HL-60/S4 treated with phorbol 12-myristate 13-acetate at 8.2 ng/mL for 4 days and 3 days (cell line): ENCODE results near the gene SYDE1.

ENCODE experiments used
- in situ Hi-C: fragments of 300-500 bp; cut with MboI; formaldehyde crosslinking; loops from 2 replicates; pipeline ENCODE4 v1.15.0; 2022; ENCODE audit warnings: low sequenced_read_pairs

The SYDE1 gene

DNA sequence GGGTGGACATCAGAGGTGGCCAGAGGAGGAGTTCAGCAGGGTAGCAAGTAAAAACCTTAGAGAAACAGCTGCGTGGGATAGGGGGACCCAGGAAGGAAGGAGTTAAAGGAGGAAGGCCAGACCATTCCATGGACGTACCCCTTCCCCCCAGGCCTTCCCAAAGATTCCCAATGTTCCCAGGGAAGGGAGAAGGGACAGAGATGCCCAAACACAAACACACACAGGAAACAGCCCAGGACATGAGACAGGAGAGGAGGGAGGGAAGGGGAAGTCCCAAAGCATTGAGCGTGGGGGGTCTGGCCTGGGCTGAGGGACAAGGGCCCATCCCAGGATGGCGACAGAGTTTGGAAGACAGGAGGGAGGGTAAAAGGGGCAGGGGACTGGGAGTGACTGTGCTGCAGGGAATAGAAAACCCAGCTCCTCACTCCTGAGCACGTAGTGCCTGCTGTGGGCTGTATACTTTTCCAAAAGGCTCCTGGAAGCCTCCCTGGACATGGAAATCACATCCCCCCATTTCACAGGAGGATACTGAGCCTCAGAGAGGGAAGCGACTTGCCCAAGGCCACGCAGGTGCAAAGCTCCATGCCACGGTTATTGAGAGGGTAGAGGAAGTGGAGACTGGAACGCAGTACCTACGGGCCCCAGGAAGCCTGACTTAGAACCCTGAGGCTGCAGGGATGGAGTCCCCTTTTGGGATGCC is 1.1 kb downstream of the SYDE1 start:
- in situ Hi-C loops, result no loop called here

DNA sequence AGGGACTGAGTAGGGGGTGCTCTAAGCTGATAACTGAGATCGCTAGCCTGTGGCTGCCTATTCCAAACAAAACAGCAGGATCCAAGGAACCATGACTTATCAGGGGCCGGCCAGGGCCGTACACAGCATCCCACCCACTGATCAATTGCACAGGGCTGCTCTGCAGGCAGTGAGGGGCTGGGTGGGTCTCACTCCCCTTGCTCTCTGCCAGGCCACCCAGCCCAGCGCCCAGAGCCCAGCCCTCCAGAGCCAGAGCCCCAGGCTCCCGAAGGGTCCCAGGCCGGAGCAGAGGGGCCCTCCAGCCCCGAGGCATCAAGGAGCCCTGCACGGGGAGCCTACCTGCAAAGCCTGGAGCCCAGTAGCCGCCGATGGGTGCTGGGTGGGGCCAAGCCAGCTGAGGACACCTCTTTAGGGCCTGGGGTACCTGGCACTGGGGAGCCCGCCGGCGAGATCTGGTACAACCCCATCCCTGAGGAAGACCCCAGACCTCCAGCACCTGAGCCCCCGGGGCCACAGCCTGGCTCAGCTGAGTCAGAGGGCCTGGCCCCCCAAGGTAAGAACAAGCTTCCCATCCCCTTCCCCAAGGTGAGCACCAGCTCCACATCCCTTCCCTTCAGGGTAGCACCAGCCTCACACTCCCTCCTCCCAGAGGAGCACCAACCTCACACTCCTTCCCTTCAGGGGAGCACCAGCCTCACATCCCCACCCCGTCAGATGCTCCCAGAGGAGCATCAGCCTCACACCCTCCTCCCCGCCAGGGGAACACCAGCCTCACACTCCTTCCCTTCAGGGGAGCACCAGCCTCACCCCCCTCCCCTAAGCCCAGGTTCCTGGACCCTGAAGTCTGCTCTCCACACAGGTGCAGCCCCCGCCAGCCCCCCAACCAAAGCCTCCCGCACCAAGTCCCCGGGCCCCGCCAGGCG is 1.9 kb downstream of the SYDE1 start:
- in situ Hi-C loops, result no loop called here

DNA sequence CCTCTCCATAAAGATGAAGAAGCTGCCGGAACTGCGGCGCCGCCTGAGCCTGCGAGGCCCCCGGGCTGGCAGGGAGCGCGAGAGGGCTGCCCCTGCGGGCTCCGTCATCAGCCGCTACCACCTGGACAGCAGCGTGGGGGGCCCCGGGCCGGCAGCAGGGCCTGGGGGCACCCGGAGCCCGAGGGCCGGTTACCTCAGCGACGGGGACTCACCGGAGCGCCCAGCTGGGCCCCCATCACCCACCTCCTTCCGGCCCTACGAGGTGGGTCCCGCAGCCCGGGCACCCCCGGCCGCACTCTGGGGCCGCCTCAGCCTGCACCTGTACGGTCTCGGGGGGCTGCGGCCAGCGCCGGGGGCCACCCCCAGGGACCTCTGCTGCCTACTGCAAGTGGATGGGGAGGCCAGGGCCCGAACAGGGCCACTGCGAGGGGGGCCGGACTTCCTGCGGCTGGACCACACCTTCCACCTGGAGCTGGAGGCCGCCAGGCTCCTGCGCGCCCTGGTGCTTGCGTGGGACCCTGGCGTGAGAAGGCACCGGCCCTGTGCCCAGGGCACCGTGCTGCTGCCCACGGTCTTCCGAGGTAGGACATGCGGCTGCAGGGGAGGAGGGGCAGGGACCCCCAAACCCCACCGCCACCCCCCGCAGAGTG is 2.7 kb downstream of the SYDE1 start:
- in situ Hi-C loops, result no loop called here

DNA sequence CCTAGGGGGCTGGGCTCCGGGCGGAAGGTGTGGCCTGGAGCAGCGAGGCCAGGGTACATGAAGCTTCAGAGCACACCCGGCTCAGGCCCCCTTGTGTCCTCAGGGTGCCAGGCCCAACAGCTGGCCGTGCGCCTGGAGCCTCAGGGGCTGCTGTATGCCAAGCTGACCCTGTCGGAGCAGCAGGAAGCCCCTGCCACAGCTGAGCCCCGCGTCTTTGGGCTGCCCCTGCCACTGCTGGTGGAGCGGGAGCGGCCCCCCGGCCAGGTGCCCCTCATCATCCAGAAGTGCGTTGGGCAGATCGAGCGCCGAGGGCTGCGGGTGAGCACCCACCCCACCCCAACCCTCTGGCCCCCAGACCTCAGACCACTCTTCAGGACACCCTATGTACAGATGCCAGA is 3.2 kb downstream of the SYDE1 start:
- in situ Hi-C loops, result no loop called here

DNA sequence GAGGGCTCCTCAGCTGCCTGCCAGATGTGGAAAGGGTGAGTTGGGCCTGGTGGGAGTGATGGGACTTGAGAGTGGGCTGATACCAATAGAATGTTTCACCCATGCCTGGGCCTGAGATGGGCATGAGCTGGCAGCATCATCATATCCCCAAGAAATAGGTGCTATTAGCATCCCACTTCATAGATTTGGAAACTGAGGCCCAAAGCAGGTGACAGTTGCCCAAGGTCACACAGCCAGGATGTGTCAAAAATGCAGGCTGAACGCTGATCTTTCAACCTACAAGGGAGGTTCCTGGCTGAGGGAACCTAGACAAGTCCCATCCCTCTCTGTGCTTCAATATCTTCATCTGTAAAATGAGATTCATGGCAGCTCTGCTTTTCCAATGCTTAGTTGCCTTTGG is 4.6 kb downstream of the SYDE1 start:
- in situ Hi-C loops, result no loop called here

DNA sequence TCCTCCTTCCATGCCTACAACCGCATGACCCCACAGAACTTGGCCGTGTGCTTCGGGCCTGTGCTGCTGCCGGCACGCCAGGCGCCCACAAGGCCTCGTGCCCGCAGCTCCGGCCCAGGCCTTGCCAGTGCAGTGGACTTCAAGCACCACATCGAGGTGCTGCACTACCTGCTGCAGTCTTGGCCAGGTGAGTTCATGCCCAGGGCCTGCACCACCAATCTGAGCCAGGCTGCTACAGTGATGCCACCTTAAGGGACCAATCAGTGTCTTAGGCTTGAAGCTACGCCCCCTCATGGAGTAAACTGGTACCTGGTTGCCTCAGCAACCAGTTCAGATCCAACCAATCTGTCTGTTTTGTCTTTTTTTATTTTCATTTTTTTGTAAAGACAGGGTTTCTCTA is 5.2 kb downstream of the SYDE1 start:
- in situ Hi-C loops, result no loop called here

DNA sequence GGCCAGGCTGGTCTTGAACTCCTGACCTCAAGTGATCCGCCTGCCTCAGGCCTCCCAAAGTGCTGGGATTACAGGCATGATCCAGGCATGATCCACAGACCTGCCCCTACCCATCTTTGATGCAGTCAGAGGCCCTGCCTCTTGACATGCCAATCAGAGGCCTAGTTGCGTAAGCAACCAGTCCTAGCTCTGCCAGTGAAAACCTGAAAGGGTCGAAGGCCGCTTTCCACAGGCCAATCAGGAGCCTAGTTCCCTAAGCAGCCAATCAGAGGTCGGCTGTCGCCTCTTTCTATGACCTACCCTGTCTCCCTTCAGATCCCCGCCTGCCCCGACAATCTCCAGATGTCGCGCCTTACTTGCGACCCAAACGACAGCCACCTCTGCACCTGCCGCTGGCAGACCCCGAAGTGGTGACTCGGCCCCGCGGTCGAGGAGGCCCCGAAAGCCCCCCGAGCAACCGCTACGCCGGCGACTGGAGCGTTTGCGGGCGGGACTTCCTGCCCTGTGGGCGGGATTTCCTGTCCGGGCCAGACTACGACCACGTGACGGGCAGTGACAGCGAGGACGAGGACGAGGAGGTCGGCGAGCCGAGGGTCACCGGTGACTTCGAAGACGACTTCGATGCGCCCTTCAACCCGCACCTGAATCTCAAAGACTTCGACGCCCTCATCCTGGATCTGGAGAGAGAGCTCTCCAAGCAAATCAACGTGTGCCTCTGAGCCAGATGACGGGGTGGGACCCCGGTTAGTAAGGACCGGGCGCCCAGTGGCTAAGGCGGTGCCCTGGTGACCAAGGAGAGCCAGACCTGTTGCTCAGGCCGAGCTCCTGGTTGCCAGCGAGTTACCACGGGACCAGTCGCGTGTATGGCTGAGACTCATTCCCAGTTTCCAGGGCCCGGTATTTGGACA is 6.3 kb downstream of the SYDE1 start:
- in situ Hi-C loops, result no loop called here

DNA sequence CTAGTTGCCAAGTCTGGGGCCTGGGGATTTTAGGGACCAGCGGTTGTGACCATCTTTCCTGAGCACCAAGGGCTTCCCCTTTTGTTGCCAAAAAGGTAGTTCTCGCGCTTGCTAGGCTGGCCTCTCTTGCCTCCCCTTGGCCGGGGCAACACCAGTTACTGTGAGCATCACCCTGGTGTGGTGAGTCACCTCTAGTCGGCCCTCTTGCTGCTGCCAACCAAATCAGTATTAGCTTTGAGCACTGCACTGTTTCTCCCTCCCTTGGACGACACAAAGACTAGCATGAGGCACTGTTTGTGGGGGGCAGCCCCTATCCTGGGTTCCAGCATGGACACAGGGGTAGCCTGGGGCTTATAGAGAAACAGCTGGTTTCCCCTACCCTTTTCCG is 6.9 kb downstream of the SYDE1 start:
- in situ Hi-C loops, result no loop called here

DNA sequence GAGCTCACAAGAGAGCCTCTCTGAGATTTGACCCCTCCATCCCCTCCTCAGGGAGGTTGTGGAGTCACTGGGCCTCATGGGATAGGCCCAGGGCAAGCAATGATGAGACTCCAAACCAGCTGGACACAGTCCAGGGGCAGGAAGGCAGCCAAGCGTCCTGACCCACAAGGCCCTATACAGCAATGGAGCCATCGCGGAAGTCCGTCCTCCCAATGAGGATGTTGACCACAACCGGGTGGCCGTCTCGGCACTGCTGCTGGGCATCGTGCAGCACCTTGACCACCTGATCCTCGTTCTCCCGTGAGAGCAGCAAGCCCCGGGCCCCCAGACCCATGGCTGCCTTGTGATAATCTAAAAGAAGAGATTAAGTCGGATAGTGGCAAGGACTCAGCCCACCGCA is 7.9 kb downstream of the SYDE1 start:
- in situ Hi-C loops, result no loop called here

DNA sequence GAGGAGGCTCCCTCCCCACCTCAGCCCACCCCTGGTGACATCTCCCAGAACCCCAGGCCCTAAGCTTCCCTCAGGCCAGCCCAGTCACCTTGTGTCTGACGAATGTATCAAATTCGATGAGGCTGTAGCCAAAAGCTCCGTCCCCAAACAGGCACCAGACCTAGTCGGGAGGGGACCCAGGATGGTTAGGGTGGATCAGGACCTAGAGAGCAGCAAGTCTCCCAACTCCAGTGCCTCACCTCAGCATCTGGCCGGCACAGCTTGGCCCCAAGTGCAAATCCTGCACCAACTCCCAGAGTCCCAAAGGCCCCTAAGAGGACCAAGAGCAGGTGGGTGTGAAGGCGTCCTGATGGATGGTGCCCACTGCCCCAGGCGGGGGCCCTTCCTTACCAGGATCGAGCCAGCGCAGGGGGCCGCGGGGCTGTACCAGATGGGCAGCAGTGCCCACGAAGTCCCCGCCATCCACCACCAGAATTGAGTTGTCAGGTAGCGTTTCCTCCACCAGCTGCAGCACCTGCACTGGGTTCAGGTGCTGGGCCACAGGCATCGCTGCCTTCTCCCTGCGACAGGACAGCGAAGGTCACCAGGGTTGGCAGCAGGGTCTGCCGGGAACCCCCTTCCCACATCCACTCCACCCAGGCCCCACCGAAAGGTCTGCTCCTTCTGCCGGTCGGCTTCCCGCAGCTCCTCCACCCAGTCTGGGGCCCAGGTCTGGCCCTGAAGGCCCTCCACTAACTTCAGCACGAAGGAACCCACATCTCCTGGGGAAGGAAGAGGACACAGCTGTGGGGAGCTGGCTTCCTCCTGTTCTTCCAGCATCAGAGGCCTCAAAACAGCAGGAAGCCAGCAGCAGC is 8.8 kb downstream of the SYDE1 start:
- in situ Hi-C loops, result no loop called here

DNA sequence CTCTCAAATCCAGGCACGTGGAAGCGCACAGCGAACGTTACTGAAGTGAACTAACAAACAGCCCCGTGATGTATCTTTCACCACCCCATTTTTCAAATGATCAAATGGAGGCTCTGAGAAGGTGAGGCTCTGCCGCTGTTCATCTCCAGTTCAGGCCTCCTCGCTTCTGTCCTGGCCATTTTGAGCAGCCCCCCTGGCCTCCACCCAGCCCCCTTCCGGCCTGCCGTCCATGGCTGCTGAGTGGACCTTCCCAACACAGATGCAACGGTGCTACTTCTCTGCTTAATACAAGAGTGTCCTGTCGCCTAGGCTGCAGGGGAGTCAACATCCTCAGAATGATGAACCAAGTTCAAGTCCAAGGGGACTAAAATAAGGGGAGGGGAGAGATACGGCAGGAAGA is 9.7 kb downstream of the SYDE1 start:
- in situ Hi-C loops, result no loop called here

DNA sequence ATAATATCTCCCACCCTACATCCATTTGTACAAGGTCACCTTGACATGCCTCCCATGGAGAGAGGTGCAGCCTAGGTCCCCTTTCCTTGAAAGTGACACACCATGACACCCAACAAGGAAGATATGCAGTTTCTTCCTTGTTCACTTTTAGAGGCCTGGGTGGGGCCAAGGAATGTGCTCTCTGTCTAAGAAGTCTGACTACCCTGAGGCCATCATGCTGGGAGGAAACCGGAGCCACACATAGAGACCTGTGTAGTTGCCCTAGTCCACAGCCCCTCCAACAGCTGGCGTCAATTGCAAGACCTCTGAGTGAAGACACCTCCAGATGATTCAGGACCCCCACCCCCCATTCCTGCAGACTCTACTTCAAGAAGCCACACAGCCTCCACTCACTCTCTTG is 11.0 kb downstream of the SYDE1 start:
- in situ Hi-C loops, result no loop called here

DNA sequence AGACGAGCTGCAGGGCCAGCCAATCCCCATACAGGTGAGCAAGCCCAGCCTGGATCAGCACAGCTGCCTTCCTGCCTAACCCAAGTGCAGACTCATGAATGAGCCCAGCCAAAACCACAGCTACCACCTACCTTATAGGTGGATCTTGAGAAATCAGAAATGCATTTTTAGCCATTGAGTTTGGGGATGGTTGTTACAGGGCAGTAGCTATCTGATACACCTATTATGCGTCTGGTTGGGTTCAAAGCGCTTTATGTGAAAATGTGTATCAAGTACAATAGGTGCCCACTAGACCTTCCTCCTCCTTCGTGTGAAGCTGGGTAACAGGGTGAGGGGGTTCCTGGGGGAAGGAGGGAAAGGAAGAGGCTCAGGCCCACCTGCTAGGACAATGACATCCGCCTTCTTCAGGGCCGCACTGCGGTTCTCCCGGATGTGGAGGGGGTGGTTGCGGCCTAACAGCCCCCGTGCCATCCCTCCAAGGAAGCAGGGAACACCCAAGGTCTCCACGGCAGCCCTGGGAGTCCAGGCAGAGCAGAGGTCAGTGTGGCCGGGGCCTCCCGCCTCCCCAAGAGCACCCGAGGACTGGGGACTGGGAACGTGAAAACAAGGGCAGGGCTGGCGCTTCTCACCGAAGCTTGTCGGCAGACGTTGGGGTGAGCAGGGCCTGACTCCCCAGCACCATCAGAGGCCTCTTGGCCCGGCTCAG is 11.7 kb downstream of the SYDE1 start:
- in situ Hi-C loops, result no loop called here

DNA sequence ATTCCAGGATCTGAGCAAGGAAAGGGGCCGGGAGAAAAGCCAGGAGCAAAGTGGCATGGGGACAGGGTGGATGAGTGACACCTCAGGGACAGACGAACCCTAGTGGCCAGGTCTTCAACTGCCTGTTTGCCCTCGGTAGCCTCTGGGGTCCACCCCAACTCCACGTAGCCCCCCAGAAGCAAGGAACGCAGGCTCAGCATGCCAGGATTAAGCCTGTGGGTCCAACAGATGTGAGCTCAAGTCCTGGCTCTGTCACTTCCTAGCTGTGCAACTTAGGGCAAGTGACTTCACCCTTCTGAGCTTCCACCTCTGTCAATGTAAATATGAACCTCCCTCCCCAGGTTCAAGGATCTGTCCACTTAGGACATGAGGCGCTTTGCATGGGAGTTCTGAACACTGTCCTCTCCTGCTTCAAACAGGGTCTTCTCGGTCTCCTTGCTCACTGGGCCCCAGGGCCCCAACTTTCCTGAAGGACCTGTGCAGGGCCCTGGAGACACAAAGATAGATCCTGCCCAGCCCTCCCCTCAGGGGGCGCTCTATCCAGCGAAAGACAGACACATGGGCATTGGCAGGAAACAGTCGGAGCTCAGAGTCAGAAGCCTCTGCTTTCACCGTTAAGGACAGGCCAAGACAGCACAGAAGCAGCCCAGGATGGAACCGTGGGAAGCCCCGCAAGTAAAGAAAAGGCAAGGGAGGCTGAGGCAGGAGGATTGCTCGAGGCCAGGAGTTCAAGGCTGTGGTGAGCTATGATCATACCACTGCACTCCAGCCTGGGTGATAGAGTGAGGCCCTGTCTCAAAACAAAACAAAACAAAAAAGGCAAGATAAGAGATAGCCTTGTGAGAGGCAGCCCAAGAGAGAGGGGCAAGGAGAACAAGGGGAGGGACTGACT is 13.2 kb downstream of the SYDE1 start:
- in situ Hi-C loops, result no loop called here

DNA sequence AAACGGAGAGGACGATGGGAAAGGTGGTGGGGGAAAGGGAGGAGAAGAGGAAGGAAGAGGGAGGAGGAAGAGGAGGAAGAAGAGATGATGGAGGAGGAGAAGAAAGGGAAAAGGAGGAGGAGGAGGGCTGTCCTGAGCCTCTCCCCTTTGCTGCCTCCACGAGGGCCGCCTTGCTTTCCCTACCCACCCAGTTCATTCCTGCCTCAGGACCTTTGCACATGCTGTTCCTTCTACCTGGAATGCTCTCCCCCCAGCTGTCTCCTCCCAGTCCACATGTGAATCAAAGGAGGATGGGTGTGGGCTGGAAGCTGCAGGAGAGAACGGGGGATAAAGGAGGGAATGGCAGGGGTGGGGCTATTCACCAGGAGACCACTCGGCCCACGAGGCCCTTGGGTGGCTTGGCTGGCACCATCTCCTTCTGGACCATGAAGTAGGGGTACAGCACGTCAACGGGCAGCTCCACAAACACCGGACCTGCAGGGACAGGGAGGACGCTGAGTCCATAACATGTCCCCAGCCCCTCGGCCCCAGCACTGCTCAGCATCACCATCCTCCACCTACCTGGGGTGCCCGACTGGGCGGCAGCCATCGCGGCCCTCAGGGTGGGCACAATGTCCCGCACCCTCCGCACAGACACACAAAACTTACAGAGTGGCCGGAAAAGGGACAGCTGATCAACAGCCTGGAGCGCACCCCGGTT is 15.3 kb downstream of the SYDE1 start:
- in situ Hi-C loops, result no loop called here

DNA sequence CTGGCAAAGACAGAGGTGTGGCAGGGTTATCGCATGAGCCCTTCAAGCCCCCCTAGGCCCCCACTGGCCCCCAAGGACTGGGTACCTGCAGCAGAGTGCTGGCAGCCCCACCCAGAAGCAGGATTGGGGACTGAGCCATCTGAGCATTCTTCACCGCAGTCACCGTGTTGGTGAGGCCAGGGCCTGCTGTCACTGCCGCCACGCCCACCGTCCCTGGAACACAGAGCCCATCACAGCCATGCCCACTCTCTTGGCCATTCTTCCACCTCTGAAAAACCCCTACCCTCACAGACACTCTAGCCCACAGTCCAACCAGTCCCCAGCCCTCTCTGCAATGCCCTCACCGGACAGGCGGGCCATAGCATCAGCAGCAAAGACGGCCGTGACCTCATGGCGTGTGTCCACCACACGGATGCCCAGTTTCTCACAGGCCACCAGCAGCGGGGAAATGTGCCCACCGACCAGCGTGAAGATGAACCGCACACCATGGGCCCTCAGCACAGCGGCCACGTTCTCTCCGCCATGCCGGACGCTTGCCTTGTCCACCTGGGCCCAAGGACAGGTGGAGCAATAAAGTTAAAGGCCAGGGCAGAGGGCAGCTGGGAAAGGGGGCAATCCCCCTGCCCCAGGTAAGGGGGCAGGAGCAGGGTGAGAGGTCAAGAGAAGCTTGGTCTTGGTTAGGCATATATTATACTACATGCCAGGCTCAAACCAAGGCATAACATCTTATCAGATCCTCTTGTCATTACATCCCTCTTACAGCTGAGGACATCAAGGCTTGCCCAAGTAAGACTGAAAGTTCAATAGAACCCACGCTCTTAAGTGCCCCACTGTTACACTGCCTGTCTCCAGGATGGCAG is 16.1 kb downstream of the SYDE1 start:
- in situ Hi-C loops, result no loop called here

DNA sequence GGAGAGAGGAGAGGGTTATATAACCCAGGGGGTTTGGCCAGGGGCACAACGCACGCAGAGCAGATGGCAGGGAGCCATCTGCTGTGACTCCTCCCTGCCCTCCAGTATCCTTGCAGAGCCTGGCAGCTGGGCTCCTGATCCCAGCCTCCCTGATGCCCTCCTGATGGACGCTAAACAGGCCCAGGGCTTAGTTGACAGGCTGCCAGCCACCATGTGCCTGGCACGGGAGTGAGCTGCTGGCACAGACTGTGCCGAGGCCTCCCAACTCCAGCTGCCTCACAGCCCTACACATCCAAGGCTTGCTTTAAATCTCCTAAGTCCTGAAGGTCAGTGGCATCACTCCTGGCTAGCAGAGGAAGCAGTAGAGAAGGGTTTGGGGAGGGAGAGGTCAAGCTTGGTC is 16.7 kb downstream of the SYDE1 start:
- in situ Hi-C loops, result no loop called here
